Fibroblast of lung (primary cell): ENCODE results near the gene PLOD3. TPM values are rescaled to one million over a fixed set of nuclear protein-coding genes. Genes with fewer than 3 reads are reported as not detected.

Experiments used
- DNase-seq, 2 donors: peaks; one replicate each; pipeline versions ENCODE4 v3.0.0 to v3.0.0-alpha.2; 2010; ENCODE audit warnings: low read depth in 2 of 2
- H2AFZ ChIP-seq: 2 replicates; pipeline ENCODE4 v1.5.1; 2012; ENCODE audit warnings: low read length, control low read depth, inconsistent platforms
- H3K27ac ChIP-seq: 2 replicates; pipeline ENCODE4 v1.5.1; 2011; ENCODE audit warnings: low read length, control low read depth; ENCODE audit not compliant: insufficient read depth
- H3K27me3 ChIP-seq: 2 replicates; pipeline ENCODE4 v1.5.1; 2011; ENCODE audit warnings: mild to moderate bottlenecking, low read length; ENCODE audit not compliant: control insufficient read depth, insufficient read depth
- H3K36me3 ChIP-seq: 2 replicates; pipeline ENCODE4 v1.5.1; 2011; ENCODE audit warnings: low read length; ENCODE audit not compliant: control insufficient read depth, insufficient read depth
- H3K4me1 ChIP-seq: 2 replicates; pipeline ENCODE4 v1.5.1; 2011; ENCODE audit warnings: low read length; ENCODE audit not compliant: control insufficient read depth, insufficient read depth; ENCODE audit errors: extremely low read depth
- H3K4me2 ChIP-seq: 2 replicates; pipeline ENCODE4 v1.5.1; 2011; ENCODE audit warnings: low read length, control low read depth; ENCODE audit not compliant: insufficient read depth; ENCODE audit errors: extremely low read depth
- H3K4me3 ChIP-seq, 4 experiments: fragments of 200-600 bp in 1 of 4; sonication (generic) in 1 of 4; replicated peaks in 1 of 4; 2 replicates each; pipeline ENCODE4 v1.5.1; 2011 to 2016; ENCODE audit warnings: low read length in 4 of 4, low read depth in 3 of 4, mild to moderate bottlenecking in 3 of 4, control low read depth in 2 of 4, inconsistent platforms in 1 of 4, mixed read lengths in 1 of 4; ENCODE audit not compliant: insufficient read depth in 1 of 4; ENCODE audit errors: control extremely low read depth in 1 of 4
- H3K79me2 ChIP-seq: 2 replicates; pipeline ENCODE4 v1.5.1; 2012; ENCODE audit warnings: mild to moderate bottlenecking, low read length, inconsistent platforms; ENCODE audit not compliant: control insufficient read depth, insufficient read depth
- H3K9ac ChIP-seq: 2 replicates; pipeline ENCODE4 v1.5.1; 2011; ENCODE audit warnings: mild to moderate bottlenecking, low read length, control low read depth; ENCODE audit not compliant: insufficient read depth
- H3K9me3 ChIP-seq: 2 replicates; pipeline ENCODE4 v1.5.1; 2012; ENCODE audit warnings: low read depth, low read length; ENCODE audit not compliant: control insufficient read depth, insufficient read depth
- H4K20me1 ChIP-seq: 2 replicates; pipeline ENCODE4 v1.5.1; 2011; ENCODE audit warnings: low read length; ENCODE audit not compliant: control insufficient read depth, insufficient read depth; ENCODE audit errors: extremely low read depth
- CTCF ChIP-seq, 2 donors: IDR thresholded peaks in 1 of 2; conservative IDR thresholded peaks in 1 of 2; 1 replicate in 1 of 2; 2 replicates in 1 of 2; pipeline ENCODE4 v1.5.1; 2011 to 2012; ENCODE audit warnings: low read length in 2 of 2, control low read depth in 1 of 2, inconsistent platforms in 1 of 2, low read depth in 1 of 2, mild to moderate bottlenecking in 1 of 2
- EZH2 ChIP-seq: IDR thresholded peaks from 2 replicates; pipeline ENCODE4 v1.5.1; 2012; ENCODE audit warnings: low read length, control low read depth, mild to moderate bottlenecking; ENCODE audit errors: missing control alignments
- polyA plus RNA-seq, 2 donors: library from polyadenylated mRNA; depleted of rRNA in 1 of 2; stranded (reverse) in 1 of 2; unstranded in 1 of 2; fragments of >200 nt; gene quantifications; 2 replicates each; pipeline ENCODE4 v1.2.1, GENCODE V29; 2011 to 2012; ENCODE audit warnings: missing spikeins in 1 of 2
- total RNA-seq: library from RNA; depleted of rRNA; stranded (reverse); fragments of >200 nt; gene quantifications from 2 replicates; pipeline ENCODE4 v1.2.1, GENCODE V29; 2014

The PLOD3 gene
- total and polyA plus RNA-seq, 2 donors (not counting 1 experiment from before 2014, with no cell fraction given) = 86.0 to 89.0 TPM

DNA sequence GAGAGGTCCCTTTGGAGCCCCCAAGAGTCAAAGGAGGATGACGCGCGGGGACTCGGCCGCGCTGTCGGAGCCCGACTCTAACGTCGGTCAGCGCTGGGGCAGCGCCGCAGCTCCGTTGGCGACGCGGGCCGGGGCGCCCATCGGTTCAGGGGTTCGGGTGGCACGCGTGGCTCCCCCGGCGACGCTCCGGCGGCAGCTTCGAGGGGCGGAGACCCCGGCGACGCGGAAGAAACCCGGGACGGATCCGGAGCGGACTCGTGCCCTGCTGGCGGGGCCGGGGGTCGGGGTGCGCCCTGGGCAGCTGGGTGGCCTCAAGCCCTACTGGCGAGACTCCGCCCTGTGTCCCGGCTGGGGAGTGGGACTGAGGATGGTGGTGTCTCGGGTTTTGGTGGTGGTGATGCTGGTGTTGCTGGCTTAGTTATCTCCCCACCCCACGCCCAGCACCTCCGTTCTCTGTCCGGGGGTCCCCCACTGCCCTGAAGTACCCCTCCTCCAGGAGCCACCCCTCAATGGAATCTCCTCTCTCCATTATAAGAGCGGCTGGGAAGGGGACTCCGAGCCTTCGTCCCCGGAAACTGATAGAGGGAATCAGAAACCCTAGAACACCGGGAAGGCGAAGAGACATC lies 37.1 kb downstream of the PLOD3 start, which contains the start of gene NAT16:
NAT16 (minus strand) TSS at position 164 of the 626 bp plus-strand sequence. CDS start 5,486 bp downstream, outside the sequence.
- no peak within 1 kb of the TSS for H2AFZ ChIP-seq
- no peaks in the 10 kb centered on the region for H3K79me2 ChIP-seq
- no peaks in the 10 kb centered on the region for H3K4me1 ChIP-seq
- TF ChIP-seq CTCF (conservative IDR thresholded peaks at IDR 0.05 in 1 of 2, IDR thresholded peaks at IDR 0.05 in 1 of 2; ENCODE audit: low read depth in 1 of 2, low read length in 2 of 2) (no peak), EZH2 (peak; percentile 92)
- no peak within 1 kb of the TSS for H3K27ac ChIP-seq
- no peaks in the 10 kb centered on the region for H3K9me3 ChIP-seq
- H3K27me3 ChIP-seq = peaks cover 52% of the 10 kb centered on the region
- H3K36me3 ChIP-seq = no peaks in the 10 kb centered on the region
- no peak for DNase-seq
- H3K4me2 ChIP-seq = peak within 1 kb of the TSS; percentile 25
- H3K4me3 ChIP-seq = no peak within 1 kb of the TSS
- H4K20me1 ChIP-seq = no peaks in the 10 kb centered on the region
- H3K9ac ChIP-seq = no peak within 1 kb of the TSS

DNA sequence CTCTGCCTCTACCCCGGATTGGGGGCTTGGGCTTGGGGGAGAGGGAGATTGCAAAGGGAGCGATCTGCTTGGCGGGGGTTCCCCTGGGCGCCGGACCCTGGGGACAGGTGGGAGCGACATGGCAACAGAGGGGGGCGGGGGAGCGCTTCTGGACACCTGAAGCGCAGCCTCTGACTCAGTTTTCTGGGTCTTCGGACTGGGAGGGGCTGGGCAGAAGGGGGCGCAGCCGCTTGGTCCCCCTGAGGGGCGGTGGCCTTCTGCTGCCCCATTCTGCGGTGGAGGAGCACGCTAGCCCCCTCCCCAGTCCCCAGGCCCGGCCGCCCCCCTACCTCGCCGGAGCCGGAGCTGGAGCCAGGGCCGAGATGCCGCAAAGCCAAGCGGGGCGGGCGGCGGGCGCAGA lies 37.7 kb downstream of the PLOD3 start:
- no peaks in the 10 kb centered on the region for H3K4me1 ChIP-seq
- DNase-seq = no peak
- H3K9me3 ChIP-seq = no peaks in the 10 kb centered on the region
- no peaks in the 10 kb centered on the region for H4K20me1 ChIP-seq
- no peaks in the 10 kb centered on the region for H3K36me3 ChIP-seq
- TF ChIP-seq CTCF (conservative IDR thresholded peaks at IDR 0.05 in 1 of 2, IDR thresholded peaks at IDR 0.05 in 1 of 2; ENCODE audit: low read depth in 1 of 2, low read length in 2 of 2) (no peak), EZH2 (no peak)
- H3K4me3 ChIP-seq = no peak overlapping the region
- H3K9ac ChIP-seq = no peak overlapping the region
- H3K4me2 ChIP-seq = no peak overlapping the region
- no peak overlapping the region for H3K27ac ChIP-seq
- peaks cover 52% of the 10 kb centered on the region for H3K27me3 ChIP-seq
- no peak overlapping the region for H2AFZ ChIP-seq
- H3K79me2 ChIP-seq = no peaks in the 10 kb centered on the region

DNA sequence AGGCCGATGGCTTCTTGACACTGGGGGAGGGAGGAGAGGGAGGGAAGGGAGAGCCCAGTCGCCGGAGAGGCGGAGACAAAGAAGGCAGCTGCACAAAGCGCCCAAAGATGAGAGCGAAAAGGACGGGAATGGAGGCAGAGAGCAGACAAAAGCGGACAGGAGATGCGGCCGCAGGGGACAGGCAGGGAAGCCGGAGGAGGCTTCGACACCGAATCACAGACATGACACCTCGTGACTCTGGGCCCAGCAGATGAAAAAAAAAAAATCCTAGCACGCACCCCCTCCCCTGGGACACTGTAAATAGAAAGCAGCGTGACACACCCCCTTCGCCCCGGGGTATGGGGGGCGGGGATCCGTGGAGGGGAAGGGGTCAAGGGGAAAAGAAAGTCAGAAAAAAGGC lies 38.3 kb downstream of the PLOD3 start:
- H3K9me3 ChIP-seq = no peaks in the 10 kb centered on the region
- H3K4me3 ChIP-seq = no peak overlapping the region
- no peaks in the 10 kb centered on the region for H3K79me2 ChIP-seq
- H3K9ac ChIP-seq = no peak overlapping the region
- H3K4me1 ChIP-seq = no peaks in the 10 kb centered on the region
- peak overlapping the region; percentile 25 for H3K4me2 ChIP-seq
- H2AFZ ChIP-seq = no peak overlapping the region
- H4K20me1 ChIP-seq = no peaks in the 10 kb centered on the region
- DNase-seq = no peak
- H3K36me3 ChIP-seq = no peaks in the 10 kb centered on the region
- H3K27ac ChIP-seq = no peak overlapping the region
- peaks cover 57% of the 10 kb centered on the region for H3K27me3 ChIP-seq
- TF ChIP-seq CTCF (conservative IDR thresholded peaks at IDR 0.05 in 1 of 2, IDR thresholded peaks at IDR 0.05 in 1 of 2; ENCODE audit: low read depth in 1 of 2, low read length in 2 of 2) (no peak), EZH2 (peak; percentile 92)
